Astrocyte of the cerebellum (primary cell): Measurements from ENCODE around the gene ULK4.

ENCODE experiments used
- DNase-seq: peaks from one replicate; pipeline ENCODE4 v3.0.0-alpha.2; 2011; ENCODE audit warnings: low read depth
- H3K4me3 ChIP-seq: 2 replicates; pipeline ENCODE4 v1.5.1; 2011; ENCODE audit warnings: mild to moderate bottlenecking, low read depth, low read length, moderate library complexity
- CTCF ChIP-seq: IDR thresholded peaks from 2 replicates; pipeline ENCODE4 v1.5.1; 2012; ENCODE audit warnings: low read length, low read depth, moderate library complexity, mild to moderate bottlenecking; ENCODE audit errors: missing control alignments
- in situ Hi-C: cut with HindIII; loops from 2 replicates; pipeline ENCODE4 v1.10.0; 2017; ENCODE audit warnings: low sequenced_read_pairs

Gene ULK4

GRCh38 chr3:41222501-41222900 is 739.4 kb downstream of the ULK4 start:
- DNase-seq = no peak
- no peak for TF ChIP-seq CTCF
- no peak overlapping the region for H3K4me3 ChIP-seq
- in situ Hi-C loops = no loop called here

- no peak for TF ChIP-seq CTCF
- DNase-seq = no peak
- no peak overlapping the region for H3K4me3 ChIP-seq
- in situ Hi-C loops = no loop called here
These were observed 739.9 kb downstream of the ULK4 start for GRCh38 chr3:41222012-41222411.

- in situ Hi-C loops = no loop called here
- no peak overlapping the region for H3K4me3 ChIP-seq
- DNase-seq = no peak
- TF ChIP-seq CTCF = no peak
These were observed 740.8 kb downstream of the ULK4 start for GRCh38 chr3:41220906-41221677.

GRCh38 chr3:41219424-41219823 is 742.5 kb downstream of the ULK4 start:
- no peak for DNase-seq
- in situ Hi-C loops = no loop called here
- no peak for TF ChIP-seq CTCF
- H3K4me3 ChIP-seq = no peak overlapping the region

GRCh38 chr3:41216993-41217392 is 744.9 kb downstream of the ULK4 start:
- no peak for TF ChIP-seq CTCF
- no peak for DNase-seq
- no peak overlapping the region for H3K4me3 ChIP-seq
- in situ Hi-C loops = no loop called here

- TF ChIP-seq CTCF = no peak
- in situ Hi-C loops = no loop called here
- H3K4me3 ChIP-seq = no peak overlapping the region
- DNase-seq = no peak
These were observed 745.5 kb downstream of the ULK4 start for GRCh38 chr3:41216422-41216821.
